ENCODE measurements around the gene LST1. TPM values are rescaled to one million over a fixed set of nuclear protein-coding genes. Genes with fewer than 3 reads are reported as not detected.
A peak's percentile ranks its signal among the peaks of the same experiment; 100 is the strongest.

Gene LST1
- total RNA-seq, 1 donor from 2014 or later = 6.5 TPM

- peak within 1 kb of the TSS; percentile 89 for H3K4me3 ChIP-seq
- intact Hi-C loops (cut with micrococcal nuclease) = no loop called here
- H3K9me3 ChIP-seq (replicated peaks) = no peaks in the 10 kb centered on the region
- no peak for TF ChIP-seq CTCF (IDR thresholded peaks at IDR 0.05; ENCODE audit: borderline replicate concordance)
- peaks cover 31% of the 10 kb centered on the region for H3K4me1 ChIP-seq
- H3K27ac ChIP-seq (replicated peaks) = peak within 1 kb of the TSS; percentile 96
- no peaks in the 10 kb centered on the region for H3K27me3 ChIP-seq (ENCODE audit: low read depth)
- DNase-seq = peak; percentile 93
- peaks cover 30% of the 10 kb centered on the region for H3K36me3 ChIP-seq
Observed at GRCh38 chr6:31620586-31621319, 34.7 kb downstream of the LST1 start, which contains the start of gene PRRC2A. PRRC2A (plus strand) TSS chr6:31620715; CDS start chr6:31622790, 2,075 bp downstream.

GRCh38 chr6:31621320-31621939, 35.4 kb downstream of the LST1 start:
- H3K9me3 ChIP-seq (replicated peaks) = no peaks in the 10 kb centered on the region
- peak overlapping the region; percentile 96 for H3K27ac ChIP-seq (replicated peaks)
- peaks cover 37% of the 10 kb centered on the region for H3K36me3 ChIP-seq
- peak overlapping the region; percentile 89 for H3K4me3 ChIP-seq
- H3K4me1 ChIP-seq = peaks cover 31% of the 10 kb centered on the region
- no peak for DNase-seq
- TF ChIP-seq CTCF (IDR thresholded peaks at IDR 0.05; ENCODE audit: borderline replicate concordance) = no peak
- no peaks in the 10 kb centered on the region for H3K27me3 ChIP-seq (ENCODE audit: low read depth)
- intact Hi-C loops (cut with micrococcal nuclease) = no loop called here

- TF ChIP-seq CTCF (IDR thresholded peaks at IDR 0.05; ENCODE audit: borderline replicate concordance) = no peak
- peak overlapping the region; percentile 89 for H3K4me3 ChIP-seq
- peaks cover 42% of the 10 kb centered on the region for H3K36me3 ChIP-seq
- DNase-seq = no peak
- H3K27me3 ChIP-seq (ENCODE audit: low read depth) = no peaks in the 10 kb centered on the region
- intact Hi-C loops (cut with micrococcal nuclease) = no loop called here
- H3K27ac ChIP-seq (replicated peaks) = peak overlapping the region; percentile 96
- H3K9me3 ChIP-seq (replicated peaks) = no peaks in the 10 kb centered on the region
- H3K4me1 ChIP-seq = peaks cover 31% of the 10 kb centered on the region
Observed at GRCh38 chr6:31621991-31622390, 35.9 kb downstream of the LST1 start.

- no peak for TF ChIP-seq CTCF (IDR thresholded peaks at IDR 0.05; ENCODE audit: borderline replicate concordance)
- peaks cover 31% of the 10 kb centered on the region for H3K4me1 ChIP-seq
- intact Hi-C loops (cut with micrococcal nuclease) = no loop called here
- H3K27ac ChIP-seq (replicated peaks) = no peak overlapping the region
- no peak for DNase-seq
- no peaks in the 10 kb centered on the region for H3K27me3 ChIP-seq (ENCODE audit: low read depth)
- H3K36me3 ChIP-seq = peaks cover 49% of the 10 kb centered on the region
- H3K9me3 ChIP-seq (replicated peaks) = no peaks in the 10 kb centered on the region
- peak overlapping the region; percentile 89 for H3K4me3 ChIP-seq
Observed at GRCh38 chr6:31622684-31623091, 36.6 kb downstream of the LST1 start.

GRCh38 chr6:31624070-31624469, 38.0 kb downstream of the LST1 start:
- Histone ChIP-seq H3K9me3 (replicated peaks) (no peaks in the 10 kb centered on the region), H3K27ac (replicated peaks) (no peak overlapping the region), H3K4me3 (no peak overlapping the region), H3K4me1 (peaks cover 31% of the 10 kb centered on the region), H3K27me3 (ENCODE audit: low read depth) (no peaks in the 10 kb centered on the region), H3K36me3 (peaks cover 63% of the 10 kb centered on the region)
- no peak for DNase-seq
- intact Hi-C loops (cut with micrococcal nuclease) = no loop called here
- no peak for TF ChIP-seq CTCF (IDR thresholded peaks at IDR 0.05; ENCODE audit: borderline replicate concordance)
